Measurements from ENCODE around the gene TUBB. TPM values are rescaled to one million over a fixed set of nuclear protein-coding genes. Genes with fewer than 3 reads are reported as not detected.

The TUBB gene
- total RNA-seq, 1 donor from 2014 or later, result 136 TPM

- DNase-seq (ENCODE audit: low read depth) (peak; percentile 98), FAIRE-seq (no peak)
- Histone ChIP-seq H3K36me3 (ENCODE audit: control insufficient read depth, insufficient read depth, low read length) (peaks cover 5% of the 10 kb centered on the region), H3K27me3 (ENCODE audit: control insufficient read depth, insufficient read depth, low read length) (no peaks in the 10 kb centered on the region), H3K4me3 (ENCODE audit: low read depth, low read length) (no peak overlapping the region)
- TF ChIP-seq CTCF (IDR thresholded peaks at IDR 0.05; ENCODE audit: insufficient read depth, low read length, severe bottlenecking), result no peak
Measured at GRCh38 chr6:30747902-30748769, 28.0 kb downstream of the TUBB start.

GRCh38 chr6:30748851-30749540 is 28.8 kb downstream of the TUBB start:
- Histone ChIP-seq H3K36me3 (ENCODE audit: control insufficient read depth, insufficient read depth, low read length) (peaks cover 1% of the 10 kb centered on the region), H3K4me3 (ENCODE audit: low read depth, low read length) (no peak overlapping the region), H3K27me3 (ENCODE audit: control insufficient read depth, insufficient read depth, low read length) (no peaks in the 10 kb centered on the region)
- no peak for FAIRE-seq
- peak; percentile 94 for DNase-seq (ENCODE audit: low read depth)
- TF ChIP-seq CTCF (IDR thresholded peaks at IDR 0.05; ENCODE audit: insufficient read depth, low read length, severe bottlenecking), result no peak

- DNase-seq (ENCODE audit: low read depth) (peak; percentile 92), FAIRE-seq (no peak)
- Histone ChIP-seq H3K36me3 (ENCODE audit: control insufficient read depth, insufficient read depth, low read length) (no peaks in the 10 kb centered on the region), H3K27me3 (ENCODE audit: control insufficient read depth, insufficient read depth, low read length) (no peaks in the 10 kb centered on the region), H3K4me3 (ENCODE audit: low read depth, low read length) (no peak overlapping the region)
- no peak for TF ChIP-seq CTCF (IDR thresholded peaks at IDR 0.05; ENCODE audit: insufficient read depth, low read length, severe bottlenecking)
Measured at GRCh38 chr6:30749554-30750378, 29.6 kb downstream of the TUBB start.

- Histone ChIP-seq H3K27me3 (ENCODE audit: control insufficient read depth, insufficient read depth, low read length) (no peaks in the 10 kb centered on the region), H3K4me3 (ENCODE audit: low read depth, low read length) (no peak overlapping the region), H3K36me3 (ENCODE audit: control insufficient read depth, insufficient read depth, low read length) (no peaks in the 10 kb centered on the region)
- DNase-seq (ENCODE audit: low read depth), result no peak
- no peak for FAIRE-seq
- TF ChIP-seq CTCF (IDR thresholded peaks at IDR 0.05; ENCODE audit: insufficient read depth, low read length, severe bottlenecking), result no peak
Measured at GRCh38 chr6:30750379-30750668, 30.2 kb downstream of the TUBB start.

- FAIRE-seq (peak; percentile 93), DNase-seq (ENCODE audit: low read depth) (peak; percentile 99)
- H3K27me3 ChIP-seq (ENCODE audit: control insufficient read depth, insufficient read depth, low read length), result no peaks in the 10 kb centered on the region
- no peaks in the 10 kb centered on the region for H3K36me3 ChIP-seq (ENCODE audit: control insufficient read depth, insufficient read depth, low read length)
- no peak overlapping the region for H3K4me3 ChIP-seq (ENCODE audit: low read depth, low read length)
- TF ChIP-seq CTCF (IDR thresholded peaks at IDR 0.05; ENCODE audit: insufficient read depth, low read length, severe bottlenecking), result peak; percentile 25
Measured at GRCh38 chr6:30752157-30752927, 32.2 kb downstream of the TUBB start.
